K562 (cell line): Measurements from ENCODE around the gene SCFD2. TPM values are rescaled to one million over a fixed set of nuclear protein-coding genes. Genes with fewer than 3 reads are reported as not detected.

Experiments
- ATAC-seq: fragments of 200-7000 bp; cut with Tn5 transposase; 3 replicates; pipeline ENCODE4 v1.9.1; 2020; ENCODE audit warnings: moderate library complexity
- BruUV-seq: library from RNA; stranded (reverse); fragments of 400-500 nt; replicated peaks from 2 replicates; lab custom pipeline; 2021; lab: Mats Ljungman, UMichigan
- CTCF ChIA-PET: fragments of 300-600 bp; formaldehyde crosslinking; extraction: SDS; loops from one replicate; lab custom pipeline; 2021; ENCODE audit warnings: low intra/inter-chr PET ratio; lab: Yijun Ruan, JAX
- POLR2A ChIA-PET: fragments of 300-600, 350-650 bp; sonication (Branson Sonifier 250); formaldehyde crosslinking; extraction: SDS; loops from one replicate; lab custom pipeline; 2021; ENCODE audit warnings: antibody characterized with exemption, inconsistent platforms; lab: Yijun Ruan, JAX
- DNase-seq, 4 experiments: peaks; one replicate each; pipeline versions ENCODE4 v3.0.0 to v3.0.0-alpha.2; 2011 to 2018; ENCODE audit warnings: low spot score in 3 of 4, mixed read lengths in 3 of 4; ENCODE audit errors: extremely low read depth in 1 of 4
- FAIRE-seq: peaks from 2 replicates; lab custom pipeline; 2011; peaks lifted over from hg19 to GRCh38; lab: Jason Lieb, UNC
- H2AFZ ChIP-seq: 2 replicates; pipeline ENCODE4 v1.6.0; 2011; ENCODE audit warnings: low read depth, low read length, control low read depth, inconsistent platforms
- H3K27ac ChIP-seq: fragments of 200-600 bp; 3 replicates; pipeline ENCODE4 v1.8.0; 2011; ENCODE audit warnings: low read depth, mild to moderate bottlenecking, control low read depth, inconsistent platforms, low read length, moderate library complexity, mixed read lengths; ENCODE audit errors: extremely low read depth
- H3K27me3 ChIP-seq, 2 experiments: fragments of 300-600 bp in 1 of 2; 2 replicates in 1 of 2; 3 replicates in 1 of 2; pipeline versions ENCODE4 v1.6.0 to v1.8.0; 2011; ENCODE audit warnings: inconsistent platforms in 2 of 2, low read length in 2 of 2, mild to moderate bottlenecking in 1 of 2, mixed read lengths in 1 of 2, moderate library complexity in 1 of 2; ENCODE audit not compliant: control insufficient read depth in 2 of 2, insufficient read depth in 2 of 2
- H3K36me3 ChIP-seq: fragments of 300-600 bp; 3 replicates; pipeline ENCODE4 v1.8.0; 2011; ENCODE audit warnings: mild to moderate bottlenecking, low read length, inconsistent platforms; ENCODE audit not compliant: control insufficient read depth, insufficient read depth
- H3K4me1 ChIP-seq, 2 experiments: fragments of 200-600 bp in 1 of 2; replicated peaks in 1 of 2; 2 replicates in 1 of 2; 3 replicates in 1 of 2; pipeline versions ENCODE4 v1.5.1 to v1.8.0; 2011; ENCODE audit warnings: inconsistent platforms in 2 of 2, low read length in 2 of 2, mild to moderate bottlenecking in 1 of 2, mixed read lengths in 1 of 2, moderate library complexity in 1 of 2; ENCODE audit not compliant: control insufficient read depth in 2 of 2, insufficient read depth in 2 of 2
- H3K4me2 ChIP-seq: 2 replicates; pipeline ENCODE4 v1.6.1; 2011; ENCODE audit warnings: low read length, control low read depth, inconsistent platforms, mixed read lengths; ENCODE audit not compliant: insufficient read depth
- H3K4me3 ChIP-seq: fragments of 200-600 bp; sonication (generic), shearing (Covaris generic); 2 replicates; pipeline ENCODE4 v1.5.1; 2016; ENCODE audit warnings: control low read depth, inconsistent platforms
- H3K79me2 ChIP-seq: fragments of 200-600 bp; 3 replicates; pipeline ENCODE4 v1.8.0; 2011; ENCODE audit warnings: low read length, inconsistent platforms; ENCODE audit not compliant: control insufficient read depth, insufficient read depth
- H3K9ac ChIP-seq, 2 experiments: 2 replicates each; pipeline versions ENCODE4 v1.6.0 to v1.6.1; 2011; ENCODE audit warnings: low read depth in 2 of 2, low read length in 2 of 2, control low read depth in 1 of 2, inconsistent platforms in 1 of 2, mild to moderate bottlenecking in 1 of 2, mixed read lengths in 1 of 2; ENCODE audit not compliant: insufficient read depth in 1 of 2
- H3K9me1 ChIP-seq: one replicate; pipeline ENCODE4 v1.6.0; 2011; ENCODE audit warnings: inconsistent platforms, mild to moderate bottlenecking, low read length, moderate library complexity; ENCODE audit not compliant: control insufficient read depth, insufficient read depth
- H3K9me3 ChIP-seq: replicated peaks from 2 replicates; pipeline ENCODE4 v1.5.1; 2011; ENCODE audit warnings: low read depth, low read length, inconsistent platforms; ENCODE audit not compliant: control insufficient read depth, insufficient read depth
- H4K20me1 ChIP-seq: replicated peaks from 2 replicates; pipeline ENCODE4 v1.6.1; 2011; ENCODE audit warnings: low read length, inconsistent platforms, mixed read lengths; ENCODE audit not compliant: control insufficient read depth, insufficient read depth
- CEBPB ChIP-seq: fragments of 450-650 bp; IDR thresholded peaks from 2 replicates; pipeline ENCODE4 v1.6.1; 2016; ENCODE audit warnings: missing genetic modification characterization, missing compliant biosample characterization
- DEAF1 ChIP-seq: fragments of 450-650 bp; formaldehyde crosslinking; IDR thresholded peaks from 2 replicates; pipeline ENCODE4 v1.4.0; 2020; ENCODE audit warnings: mild to moderate bottlenecking, moderate library complexity
- GTF3C2 ChIP-seq: IDR thresholded peaks from 3 replicates; pipeline ENCODE4 v1.6.1; 2011; ENCODE audit warnings: borderline replicate concordance, mild to moderate bottlenecking, moderate library complexity; ENCODE audit not compliant: insufficient read length; ENCODE audit errors: extremely low read depth
- HNRNPK ChIP-seq: fragments of 200-400 bp; formaldehyde crosslinking; IDR thresholded peaks from one replicate; pipeline ENCODE4 v1.6.1; 2018; ENCODE audit warnings: mild to moderate bottlenecking, low read depth, low read length; ENCODE audit not compliant: poor library complexity, severe bottlenecking
- HNRNPL ChIP-seq: fragments of 200-400 bp; formaldehyde crosslinking; IDR thresholded peaks from 2 replicates; pipeline ENCODE4 v1.6.1; 2017; ENCODE audit warnings: low read depth, mild to moderate bottlenecking, low read length
- LCOR ChIP-seq: sonication (generic); formaldehyde crosslinking; IDR thresholded peaks from 2 replicates; pipeline ENCODE4 v1.8.0; 2022; ENCODE audit warnings: mild to moderate bottlenecking, missing genetic modification reagents
- LEF1 ChIP-seq: fragments of 450-650 bp; IDR thresholded peaks from 2 replicates; pipeline ENCODE4 v1.6.1; 2016; ENCODE audit warnings: mild to moderate bottlenecking
- RAD21 ChIP-seq, 2 experiments: fragments of 250-450 bp in 1 of 2; fragments of 450-650 bp in 1 of 2; sonication (Bioruptor Pico) in 1 of 2; formaldehyde crosslinking in 1 of 2; IDR thresholded peaks in 1 of 2; conservative IDR thresholded peaks in 1 of 2; 2 replicates each; pipeline versions ENCODE4 v1.4.0 to v1.8.0; 2020 to 2022; ENCODE audit warnings: mild to moderate bottlenecking in 2 of 2, moderate library complexity in 1 of 2
- SLC30A9 ChIP-seq: fragments of 250-450 bp; sonication (Bioruptor Pico); IDR thresholded peaks from 2 replicates; pipeline ENCODE4 v1.8.0; 2022; ENCODE audit warnings: mild to moderate bottlenecking, moderate library complexity
- SMAD4 ChIP-seq: fragments of 250-450 bp; sonication (Bioruptor Pico); conservative IDR thresholded peaks from 2 replicates; pipeline ENCODE4 v1.8.0; 2021; ENCODE audit warnings: inconsistent platforms, mild to moderate bottlenecking, moderate library complexity
- ZMIZ1 ChIP-seq, 2 experiments: fragments of 150-350 bp in 1 of 2; IDR thresholded peaks; 2 replicates each; pipeline ENCODE4 v1.6.1; 2012 to 2016; ENCODE audit warnings: low read depth in 2 of 2, low read length in 2 of 2, mild to moderate bottlenecking in 1 of 2, moderate library complexity in 1 of 2
- ZNF146 ChIP-seq: IDR thresholded peaks from one replicate; pipeline ENCODE4 v1.6.1; 2018; ENCODE audit warnings: missing compliant biosample characterization; ENCODE audit not compliant: unreplicated experiment
- ZNF644 ChIP-seq: fragments of 200-800 bp; sonication (Bioruptor generic); IDR thresholded peaks from 2 replicates; pipeline ENCODE4 v1.6.1; 2016; ENCODE audit warnings: low read depth, missing genetic modification characterization, missing compliant biosample characterization
- WGBS: fragments of 100-300 bp; shearing (Covaris generic); methylation state at CpG from one replicate; pipeline ENCODE4 v1.1.6; 2016; ENCODE audit warnings: low coverage, mixed read lengths; ENCODE audit not compliant: insufficient coverage; ENCODE audit errors: missing lambda C conversion rate; 5-methylcytosine and 5-hydroxymethylcytosine counted together
- in situ Hi-C: fragments of 300-500 bp; cut with MboI; formaldehyde crosslinking; loops from 4 replicates; pipeline ENCODE4 v1.15.0; 2018; ENCODE audit warnings: inconsistent platforms, mixed read lengths
- intact Hi-C: fragments of 100-400 bp; cut with micrococcal nuclease; formaldehyde crosslinking; loops from 2 replicates; pipeline ENCODE4 v1.14.2; 2022
- polyA plus RNA-seq, 8 experiments: library from polyadenylated mRNA; depleted of rRNA in 4 of 8; stranded (reverse) in 5 of 8; unstranded in 3 of 8; fragments of >200 nt; fragmentation: Nextera tagmentation in 2 of 8; fragmentation: Illumina TruSeq in 1 of 8; extraction: Ambion mirVana in 2 of 8; extraction: Trizol in 1 of 8; gene quantifications; 2 replicates each; pipeline versions ENCODE4 v1.2.1 to v1.2.3, GENCODE V29; 2011 to 2014; ENCODE audit warnings: inconsistent platforms in 1 of 8, missing spikeins in 1 of 8
- total RNA-seq, 7 experiments: library from RNA; depleted of rRNA in 6 of 7; stranded (reverse); fragments of >200 nt in 6 of 7; fragmentation: Illumina TruSeq in 2 of 7; extraction: Trizol in 2 of 7; gene quantifications; 2 replicates each; pipeline versions ENCODE4 v1.2.1 to v1.2.3, GENCODE V29; 2011 to 2021; ENCODE audit warnings: low replicate concordance in 1 of 7

Gene SCFD2
- total and polyA plus RNA-seq, 9 of the 15 experiments (the other 6 are each of a cell fraction or from before 2014, with no cell fraction given) = 5.7 to 30.3 (median 22.8) TPM

- ChIA-PET POLR2A (no interaction called here), CTCF (interaction anchor here (0.7 to 3.4 kb wide), 6 partner anchors 16 to 608 kb away, joined by 3 to 58 read pairs (median 4); no protein-coding TSS in a partner anchor)
- DNase-seq (peak; percentile 18 to 31 (median 22)), ATAC-seq (peak; percentile 86), FAIRE-seq (peak; percentile 77)
- no peaks in the 10 kb centered on the region for H3K27me3 ChIP-seq
- no peak overlapping the region for H3K4me3 ChIP-seq
- no peaks in the 10 kb centered on the region for H3K79me2 ChIP-seq
- intact Hi-C loops (loop anchor here (2.0 to 10.0 kb wide), 5 partner anchors 70 to 748 kb away; no protein-coding TSS in a partner anchor), in situ Hi-C loops (loop anchor here (5.0 to 10.0 kb wide), 2 partner anchors 435 to 608 kb away; no protein-coding TSS in a partner anchor)
- H4K20me1 ChIP-seq = no peaks in the 10 kb centered on the region
- BruUV-seq = no TSS peak
- H3K4me2 ChIP-seq = no peak overlapping the region
- H3K9me3 ChIP-seq = no peaks in the 10 kb centered on the region
- no peaks in the 10 kb centered on the region for H3K4me1 ChIP-seq
- WGBS = 6% methylated on average over 2 of the region's 2 CpGs
- H3K27ac ChIP-seq = no peak overlapping the region
- no peak overlapping the region for H3K9ac ChIP-seq
- H3K36me3 ChIP-seq = no peaks in the 10 kb centered on the region
- no peaks in the 10 kb centered on the region for H3K9me1 ChIP-seq
- no peak overlapping the region for H2AFZ ChIP-seq
- TF ChIP-seq ZNF146 (no peak), ZNF644 (no peak), LCOR (CRISPR knock-in tag) (no peak), CEBPB (tag) (0 out of 2 replicates have a peak, but pooled peaks have one; percentile 8), RAD21 (CRISPR knock-in tag; conservative IDR thresholded peaks at IDR 0.05 in 1 of 2, IDR thresholded peaks at IDR 0.05 in 1 of 2) (peak; percentile 72 to 82), GTF3C2 (no peak), SLC30A9 (CRISPR knock-in tag) (no peak), LEF1 (no peak), ZMIZ1 (IDR thresholded peaks at IDR 0.05; ENCODE audit: low read depth in 2 of 2, low read length in 2 of 2) (no peak), SMAD4 (no peak), DEAF1 (CRISPR knock-in tag) (peak; percentile 71), HNRNPK (no peak), HNRNPL (no peak)
Measured at GRCh38 chr4:52982255-52982945, 383.5 kb downstream of the SCFD2 start.
